B cell (primary cell): ENCODE results near the gene ATP8A2. TPM values are rescaled to one million over a fixed set of nuclear protein-coding genes. Genes with fewer than 3 reads are reported as not detected.

Experiments
- ATAC-seq: fragments of 200-7000 bp; cut with Tn5 transposase; one replicate; pipeline ENCODE4 v1.10.0; 2021; ENCODE audit warnings: low read depth, mild to moderate bottlenecking, moderate number of reproducible peaks, moderate library complexity
- CTCF ChIA-PET: fragments of 350-600 bp; sonication (Branson Sonifier 250); formaldehyde crosslinking; loops from one replicate; lab custom pipeline; 2021; ENCODE audit warnings: antibody characterized with exemption, inconsistent platforms; lab: Charles Lee
- POLR2A ChIA-PET: fragments of 350-600 bp; sonication (Branson Sonifier 250); formaldehyde crosslinking; loops from one replicate; lab custom pipeline; 2021; ENCODE audit warnings: antibody characterized with exemption; lab: Charles Lee
- DNase-seq: peaks from one replicate; pipeline ENCODE4 v3.0.0; 2013
- H2AFZ ChIP-seq: 2 replicates; pipeline ENCODE4 v1.6.1; 2012; ENCODE audit warnings: mild to moderate bottlenecking, low read depth, low read length; ENCODE audit not compliant: insufficient read depth, poor library complexity, severe bottlenecking
- H3K27ac ChIP-seq, 2 donors: 1 replicate in 1 of 2; 2 replicates in 1 of 2; pipeline ENCODE4 v1.5.1; 2012 to 2013; ENCODE audit warnings: low read length in 2 of 2, mild to moderate bottlenecking in 2 of 2, moderate library complexity in 1 of 2
- H3K27me3 ChIP-seq, 4 experiments: fragments of 200-600 bp in 1 of 4; sonication (generic) in 1 of 4; replicated peaks in 1 of 4; 1 replicate in 2 of 4; 2 replicates in 2 of 4; pipeline versions ENCODE4 v1.6.1 to v1.7.0; 2013 to 2016; ENCODE audit warnings: low read length in 3 of 4, mild to moderate bottlenecking in 2 of 4, mixed read lengths in 1 of 4, moderate library complexity in 1 of 4; ENCODE audit not compliant: insufficient read depth in 4 of 4, control insufficient read depth in 3 of 4; ENCODE audit errors: control extremely low read depth in 1 of 4
- H3K36me3 ChIP-seq, 2 experiments: replicated peaks in 1 of 2; 1 replicate in 1 of 2; 2 replicates in 1 of 2; pipeline versions ENCODE4 v1.6.1 to v1.7.1; 2013; ENCODE audit warnings: low read length in 1 of 2; ENCODE audit not compliant: insufficient read depth in 2 of 2, control insufficient read depth in 1 of 2; ENCODE audit errors: control extremely low read depth in 1 of 2, extremely low read depth in 1 of 2
- H3K4me1 ChIP-seq, 2 donors: fragments of 200-600 bp in 1 of 2; sonication (generic) in 1 of 2; 1 replicate in 1 of 2; 2 replicates in 1 of 2; pipeline versions ENCODE4 v1.5.1 to v1.6.1; 2013 to 2017; ENCODE audit warnings: low read length in 2 of 2; ENCODE audit not compliant: control insufficient read depth in 2 of 2, insufficient read depth in 2 of 2
- H3K4me2 ChIP-seq: replicated peaks from 2 replicates; pipeline ENCODE3; 2012; ENCODE audit warnings: mild to moderate bottlenecking, low read depth, low read length; ENCODE audit not compliant: poor library complexity, severe bottlenecking
- H3K4me3 ChIP-seq, 5 experiments: fragments of 200-600 bp in 1 of 5; sonication (generic) in 1 of 5; 1 replicate in 3 of 5; 2 replicates in 2 of 5; pipeline versions ENCODE4 v1.5.1 to v1.7.0; 2011 to 2016; ENCODE audit warnings: low read length in 4 of 5, mild to moderate bottlenecking in 4 of 5, low read depth in 2 of 5, control low read depth in 1 of 5, moderate library complexity in 1 of 5; ENCODE audit not compliant: insufficient read depth in 1 of 5; ENCODE audit errors: control extremely low read depth in 1 of 5, extremely low read depth in 1 of 5
- H3K79me2 ChIP-seq: fragments of 200-600 bp; sonication (generic); one replicate; pipeline ENCODE4 v1.6.0; 2016; ENCODE audit warnings: low read length; ENCODE audit not compliant: control insufficient read depth, insufficient read depth
- H3K9ac ChIP-seq: fragments of 200-600 bp; sonication (generic); 2 replicates; pipeline ENCODE4 v1.6.1; 2017; ENCODE audit warnings: mild to moderate bottlenecking, low read length, moderate library complexity
- H3K9me3 ChIP-seq, 3 donors: one replicate each; pipeline versions ENCODE4 v1.6.1 to v1.7.1; 2013; ENCODE audit warnings: low read length in 2 of 3; ENCODE audit not compliant: control insufficient read depth in 2 of 3, insufficient read depth in 1 of 3; ENCODE audit errors: control extremely low read depth in 1 of 3
- H4K20me1 ChIP-seq: 2 replicates; pipeline ENCODE4 v1.6.0; 2012; ENCODE audit warnings: mild to moderate bottlenecking, low read length; ENCODE audit not compliant: insufficient read depth, control insufficient read depth, poor library complexity, severe bottlenecking
- H3K27ac Mint-ChIP-seq: one replicate; pipeline ENCODE4 v1.8.0; 2021; ENCODE audit warnings: mixed read lengths
- H3K27me3 Mint-ChIP-seq: one replicate; pipeline ENCODE4 v1.8.0; 2021; ENCODE audit warnings: mixed read lengths
- H3K4me1 Mint-ChIP-seq: one replicate; pipeline ENCODE4 v1.8.0; 2021; ENCODE audit warnings: mixed read lengths
- H3K4me3 Mint-ChIP-seq: one replicate; pipeline ENCODE4 v1.8.0; 2021; ENCODE audit warnings: mixed read lengths
- H3K9me3 Mint-ChIP-seq: one replicate; pipeline ENCODE4 v1.8.0; 2022; ENCODE audit warnings: mixed read lengths; ENCODE audit not compliant: insufficient read depth
- CTCF ChIP-seq: fragments of 200-600 bp; IDR thresholded peaks from one replicate; pipeline ENCODE4 v1.8.0; 2022; ENCODE audit warnings: antibody characterized with exemption, mild to moderate bottlenecking
- EZH2 ChIP-seq: IDR thresholded peaks from 2 replicates; pipeline ENCODE4 v1.6.1; 2012; ENCODE audit warnings: borderline replicate concordance, low read depth, mild to moderate bottlenecking, moderate library complexity, low read length; ENCODE audit not compliant: insufficient read depth, poor library complexity, severe bottlenecking
- WGBS: methylation state at CpG from one replicate; pipeline ENCODE4 v1.1.5; 2013; ENCODE audit warnings: missing lambda C conversion rate; ENCODE audit not compliant: insufficient coverage; 5-methylcytosine and 5-hydroxymethylcytosine counted together
- intact Hi-C: fragments of 100-400 bp; cut with micrococcal nuclease; formaldehyde crosslinking; loops from one replicate; pipeline ENCODE4 v1.10.0; 2022
- polyA plus RNA-seq: library from polyadenylated mRNA; depleted of rRNA; stranded (reverse); fragments of >200 nt; gene quantifications from 2 replicates; pipeline ENCODE4 v1.2.3, GENCODE V29; 2012
- total RNA-seq, 2 donors: library from RNA; stranded (reverse); fragments of 120-200 nt in 1 of 2; gene quantifications; 1 replicate in 1 of 2; 2 replicates in 1 of 2; pipeline versions ENCODE4 v1.2.3 to v1.2.4, GENCODE V29; 2013 to 2022

The ATP8A2 gene
- total and polyA plus RNA-seq, 2 donors (not counting 1 experiment from before 2014, with no cell fraction given): not detected

- intact Hi-C loops: no loop called here
- H3K9me3 Mint-ChIP-seq: no peaks in the 10 kb centered on the region
- TF ChIP-seq EZH2: no peak
- no peak for TF ChIP-seq CTCF
- H3K27me3 Mint-ChIP-seq: peaks cover 7% of the 10 kb centered on the region
- no peaks in the 10 kb centered on the region for H3K4me1 ChIP-seq
- H3K27ac ChIP-seq: no peak overlapping the region
- POLR2A ChIA-PET: no interaction called here
- CTCF ChIA-PET: no interaction called here
- DNase-seq (no peak), ATAC-seq (no peak)
- H3K4me2 ChIP-seq: no peak overlapping the region
- no peaks in the 10 kb centered on the region for H3K36me3 ChIP-seq
- WGBS: 75% methylated on average over 5 of the region's 5 CpGs
- H3K9me3 ChIP-seq: no peaks in the 10 kb centered on the region
- H3K4me1 Mint-ChIP-seq: no peaks in the 10 kb centered on the region
- no peaks in the 10 kb centered on the region for H4K20me1 ChIP-seq
- no peak overlapping the region for H3K27ac Mint-ChIP-seq
- H3K4me3 Mint-ChIP-seq: no peak overlapping the region
- no peaks in the 10 kb centered on the region for H3K27me3 ChIP-seq
- H3K4me3 ChIP-seq: no peak overlapping the region
- no peak overlapping the region for H2AFZ ChIP-seq
- no peak overlapping the region for H3K9ac ChIP-seq
- no peaks in the 10 kb centered on the region for H3K79me2 ChIP-seq
Observed at GRCh38 chr13:25868490-25868889, 496.7 kb downstream of the ATP8A2 start.

DNA sequence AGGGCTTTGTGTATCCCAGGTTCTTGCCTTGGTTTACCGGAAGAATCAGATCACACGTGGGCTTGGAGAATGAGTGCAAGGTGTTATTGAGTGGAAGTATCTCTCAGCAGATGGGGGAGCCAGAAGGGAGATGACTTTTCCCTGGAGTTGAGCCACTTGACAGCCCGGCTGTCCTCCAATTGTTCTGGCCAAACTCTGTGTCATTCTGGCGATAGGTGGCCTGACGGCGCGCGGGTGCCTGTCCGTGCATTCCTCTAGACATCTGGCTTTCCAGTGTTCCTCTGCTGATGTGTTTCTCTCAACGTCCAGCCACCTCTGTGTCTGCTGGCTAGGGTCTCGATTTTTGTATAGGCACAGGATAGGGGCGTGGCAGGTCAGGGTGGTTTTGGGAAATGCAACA is 498.2 kb downstream of the ATP8A2 start:
- no peak overlapping the region for H3K4me3 Mint-ChIP-seq
- ChIA-PET CTCF (no interaction called here), POLR2A (no interaction called here)
- peaks cover 7% of the 10 kb centered on the region for H3K27me3 Mint-ChIP-seq
- no peak for ATAC-seq
- no peaks in the 10 kb centered on the region for H3K79me2 ChIP-seq
- H2AFZ ChIP-seq: no peak overlapping the region
- intact Hi-C loops: no loop called here
- no peak for DNase-seq
- H3K27ac ChIP-seq: no peak overlapping the region
- H3K4me1 ChIP-seq: no peaks in the 10 kb centered on the region
- TF ChIP-seq EZH2 (no peak), CTCF (no peak)
- H3K4me3 ChIP-seq: no peak overlapping the region
- H3K4me1 Mint-ChIP-seq: peaks cover 2% of the 10 kb centered on the region
- H3K9me3 Mint-ChIP-seq: no peaks in the 10 kb centered on the region
- WGBS: 92% methylated on average over 10 of the region's 12 CpGs
- H3K27ac Mint-ChIP-seq: no peak overlapping the region
- no peaks in the 10 kb centered on the region for H4K20me1 ChIP-seq
- no peak overlapping the region for H3K4me2 ChIP-seq
- no peaks in the 10 kb centered on the region for H3K27me3 ChIP-seq
- H3K36me3 ChIP-seq: no peaks in the 10 kb centered on the region
- no peak overlapping the region for H3K9ac ChIP-seq
- no peaks in the 10 kb centered on the region for H3K9me3 ChIP-seq
